ENCODE measurements around the gene SPART.
"Not testable (repeated sequence)": the region's sequence is repeated elsewhere in the genome, so short reads cannot be mapped to it uniquely, and the experiment has no call there.

SPART gene

DNA sequence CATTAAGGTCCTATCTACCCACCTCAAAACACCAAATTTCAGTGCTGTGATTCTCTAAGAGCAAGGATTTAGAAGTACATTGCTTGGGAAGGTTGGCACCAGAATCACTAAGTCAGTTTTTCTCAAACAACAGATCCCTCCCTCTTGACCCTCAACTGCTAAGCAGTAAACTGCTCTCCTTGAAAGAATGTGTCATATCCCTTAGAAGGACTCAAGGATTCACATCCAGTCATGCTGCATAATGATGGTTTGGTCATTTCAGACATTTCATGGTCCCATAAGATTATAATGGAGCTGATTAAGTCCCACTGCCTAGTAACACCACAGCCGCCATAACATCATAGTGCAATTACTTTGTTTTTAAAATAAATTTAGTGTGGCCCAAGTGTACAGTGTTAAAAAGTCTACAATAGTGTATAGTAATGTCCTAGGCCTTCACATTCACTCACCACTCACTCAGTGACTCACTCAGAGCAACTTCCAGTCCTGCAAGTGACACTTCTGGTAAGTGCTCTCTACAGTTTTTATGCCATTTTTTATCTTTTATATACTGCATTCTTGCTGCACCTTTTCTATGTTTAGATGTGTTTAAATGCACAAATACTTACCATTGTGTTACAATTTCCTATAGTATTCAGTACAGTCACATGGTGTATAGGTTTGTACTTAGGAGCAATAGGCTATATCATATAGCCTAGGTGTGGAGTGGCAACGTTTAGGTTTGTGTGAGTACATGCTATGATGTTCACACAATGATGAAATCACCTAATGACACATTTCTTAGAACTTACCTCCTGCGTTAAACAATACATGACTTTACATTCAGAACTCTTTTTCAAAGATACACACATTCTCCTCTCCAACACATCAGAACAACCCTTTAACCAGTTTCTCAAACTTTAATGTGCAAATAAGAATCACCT lies 32.9 kb downstream of the SPART start:
- no peak for DNase-seq

DNA sequence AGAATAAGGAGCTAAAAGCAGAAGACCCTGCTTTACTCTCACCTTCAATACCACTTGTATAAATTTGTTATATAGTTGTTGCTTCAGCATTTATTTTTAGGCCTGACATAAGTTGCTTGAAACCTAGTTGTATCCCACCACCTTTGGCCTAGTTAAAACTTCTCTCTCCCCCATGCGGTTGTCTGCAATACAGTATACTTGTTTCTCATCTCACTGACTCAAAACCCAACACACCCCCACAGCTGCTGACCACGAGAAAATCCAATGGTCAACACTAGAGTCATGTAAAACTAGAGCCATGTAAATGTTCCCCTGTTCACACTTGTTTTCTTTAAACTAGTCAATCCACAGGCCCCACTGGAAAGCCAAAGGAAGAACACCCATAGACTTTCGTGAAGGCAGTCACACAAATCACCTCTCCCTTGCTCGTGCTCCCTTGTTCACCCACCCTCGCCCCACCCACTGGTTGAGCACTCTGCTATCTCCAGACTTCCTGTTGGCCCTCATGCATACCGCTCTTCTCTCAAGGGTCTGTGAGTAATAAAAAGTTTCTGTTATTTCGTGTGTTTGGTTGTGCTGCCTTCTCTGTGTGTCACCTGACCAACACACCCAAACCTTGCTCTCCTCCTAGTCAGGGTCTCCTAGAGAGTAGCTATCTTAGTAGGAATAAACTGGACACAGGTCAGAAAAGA lies 35.6 kb downstream of the SPART start:
- DNase-seq: no peak

DNA sequence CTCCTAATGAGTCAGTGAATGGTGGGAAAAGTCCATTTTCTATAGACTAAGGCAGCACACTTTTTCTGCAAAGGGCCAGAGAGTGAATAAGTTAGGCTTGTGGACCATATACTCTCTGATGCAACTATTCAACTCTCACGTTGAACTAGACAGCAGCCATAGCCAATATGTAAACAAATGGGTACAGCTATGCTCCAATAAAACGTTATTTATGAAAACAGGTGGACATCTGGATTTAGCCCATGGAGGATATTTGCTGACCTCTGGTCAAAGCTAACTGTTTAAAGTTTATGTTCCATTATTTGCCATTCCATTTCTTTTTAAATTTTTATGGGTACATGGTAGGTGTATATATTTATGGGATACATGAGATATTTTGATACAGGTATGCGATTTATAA lies 43.9 kb downstream of the SPART start:
- DNase-seq: no peak

DNA sequence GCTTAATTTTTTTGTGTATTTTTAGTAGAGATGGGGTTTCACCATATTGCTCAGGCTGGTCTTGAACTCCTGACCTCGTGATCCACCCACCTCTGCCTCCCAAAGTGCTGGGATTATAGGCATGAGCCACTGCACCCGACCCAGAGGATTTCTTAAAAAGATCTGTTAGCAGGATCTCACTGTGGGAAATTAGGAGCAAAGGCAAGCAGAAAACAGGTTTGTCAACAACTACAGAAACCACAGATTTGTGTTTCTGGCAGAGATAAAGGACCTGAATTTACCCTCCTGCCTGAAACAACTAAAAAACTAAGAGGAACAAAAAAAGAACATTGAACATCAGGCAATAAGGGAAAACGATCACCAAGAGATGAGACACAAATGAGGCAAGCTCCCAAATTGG lies 46.7 kb downstream of the SPART start:
- not testable (repeated sequence) for DNase-seq

DNA sequence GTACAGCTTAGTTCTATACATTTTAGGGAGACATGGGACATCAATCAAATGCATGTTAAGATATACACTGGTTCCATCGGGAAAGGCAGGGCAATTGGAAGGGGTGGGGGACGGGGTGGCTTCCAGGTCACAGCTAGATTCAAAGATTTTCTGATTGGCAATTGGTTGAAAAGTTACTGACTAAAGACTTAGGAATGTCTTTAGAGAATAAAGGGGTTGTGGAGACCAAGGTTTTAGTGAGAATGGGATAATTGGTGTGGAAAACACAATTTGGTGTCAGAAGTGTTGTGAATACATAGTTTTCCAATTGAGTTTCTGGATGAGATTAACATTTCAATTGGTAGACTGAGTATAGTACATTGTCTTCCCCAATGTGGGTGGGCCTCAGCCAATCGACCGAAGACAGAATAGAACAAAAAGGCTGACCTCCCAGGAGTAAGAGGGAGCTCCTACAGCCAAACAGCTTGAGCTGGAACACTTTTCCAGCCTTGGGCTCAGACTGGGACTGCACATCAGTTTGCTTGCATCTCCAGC lies 47.6 kb downstream of the SPART start:
- no peak for DNase-seq

DNA sequence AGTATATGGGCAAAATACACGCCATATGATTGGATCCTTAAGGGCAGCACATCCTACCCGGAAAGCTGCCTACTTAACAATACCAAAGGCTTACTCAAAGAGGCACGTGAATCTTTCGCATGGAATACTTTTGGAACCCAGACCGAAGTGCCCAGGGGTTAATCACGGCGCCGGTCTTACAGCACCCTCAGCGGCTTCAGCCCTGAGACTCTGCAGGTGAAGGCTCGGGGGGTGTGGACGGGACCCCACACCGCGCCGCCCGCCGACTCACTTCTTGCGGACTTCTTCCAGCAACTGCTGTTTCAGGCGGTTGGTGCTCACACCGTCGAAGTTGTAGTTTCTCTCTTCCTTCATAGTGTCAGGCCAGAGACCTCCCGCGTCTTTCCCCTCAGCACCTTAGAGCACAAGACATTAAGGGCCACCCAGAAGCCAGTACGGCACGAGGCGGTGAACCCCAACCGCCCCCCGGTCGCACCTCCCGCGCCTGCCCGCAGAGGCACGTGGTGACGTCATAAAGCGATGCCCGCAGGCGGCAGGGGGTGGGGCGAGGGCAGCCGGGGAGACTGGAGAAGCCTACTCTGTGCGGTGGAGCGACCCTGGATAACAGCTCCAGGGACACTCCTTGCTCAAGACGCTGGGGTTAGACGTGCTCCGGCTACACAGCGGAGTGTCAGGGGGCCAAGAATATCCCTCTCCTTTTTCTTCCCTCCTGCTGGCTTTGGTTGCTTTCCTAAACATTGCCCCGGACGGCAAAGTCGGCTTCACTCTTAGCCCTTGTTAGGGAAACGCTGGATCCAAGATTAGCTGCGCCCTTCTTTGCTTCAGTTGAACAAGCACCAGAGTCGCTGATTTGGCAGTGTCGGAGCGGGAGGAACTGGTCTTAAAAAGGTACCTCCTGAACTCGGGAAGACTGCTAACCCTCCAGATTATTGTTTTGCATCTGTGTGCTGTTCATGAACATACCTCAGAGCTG lies 48.5 kb downstream of the SPART start, which contains the start of gene CCDC169:
TSS of gene CCDC169 (minus strand) at position 449 of the 973 bp plus-strand sequence. CDS start at position 354, 95 bp downstream.
- DNase-seq: no peak

DNA sequence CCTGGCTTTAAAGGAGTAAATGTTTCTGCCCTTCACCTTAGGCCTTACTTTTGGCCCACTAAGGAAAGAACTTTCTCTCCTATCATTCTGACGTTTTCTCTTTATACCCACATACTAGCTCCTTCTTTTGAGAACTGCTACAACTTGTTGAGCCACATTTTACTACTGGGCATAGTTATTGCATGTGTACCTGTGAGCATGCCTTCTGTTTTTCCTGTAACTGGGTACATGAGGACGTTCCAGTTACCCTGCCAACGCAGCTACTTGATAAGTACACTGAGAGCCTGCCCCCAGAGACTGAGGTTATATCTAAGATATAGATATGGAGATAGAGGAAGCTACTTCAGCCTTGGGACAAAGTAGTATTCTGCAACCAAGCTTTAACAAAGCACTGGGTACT lies 52.1 kb downstream of the SPART start:
- DNase-seq: no peak

DNA sequence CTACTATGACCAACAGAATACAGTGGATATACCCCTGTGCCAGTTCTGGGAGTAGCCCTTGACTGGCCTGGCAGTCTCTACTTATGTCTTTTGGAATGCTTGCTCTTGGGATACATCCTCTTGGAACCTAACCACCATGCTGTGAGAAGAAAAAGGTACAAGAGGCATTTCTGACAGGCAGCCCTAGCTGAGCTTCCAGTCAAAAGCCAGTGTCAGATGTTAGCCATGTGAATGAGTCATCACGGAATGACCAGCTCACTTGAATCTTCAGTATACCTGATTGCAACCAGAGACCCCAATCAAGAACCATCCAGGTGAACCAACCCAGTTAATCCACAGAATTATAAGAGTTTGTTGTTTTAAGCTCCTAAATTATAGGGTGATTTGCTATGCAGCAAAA lies 52.7 kb downstream of the SPART start:
- no peak for DNase-seq

DNA sequence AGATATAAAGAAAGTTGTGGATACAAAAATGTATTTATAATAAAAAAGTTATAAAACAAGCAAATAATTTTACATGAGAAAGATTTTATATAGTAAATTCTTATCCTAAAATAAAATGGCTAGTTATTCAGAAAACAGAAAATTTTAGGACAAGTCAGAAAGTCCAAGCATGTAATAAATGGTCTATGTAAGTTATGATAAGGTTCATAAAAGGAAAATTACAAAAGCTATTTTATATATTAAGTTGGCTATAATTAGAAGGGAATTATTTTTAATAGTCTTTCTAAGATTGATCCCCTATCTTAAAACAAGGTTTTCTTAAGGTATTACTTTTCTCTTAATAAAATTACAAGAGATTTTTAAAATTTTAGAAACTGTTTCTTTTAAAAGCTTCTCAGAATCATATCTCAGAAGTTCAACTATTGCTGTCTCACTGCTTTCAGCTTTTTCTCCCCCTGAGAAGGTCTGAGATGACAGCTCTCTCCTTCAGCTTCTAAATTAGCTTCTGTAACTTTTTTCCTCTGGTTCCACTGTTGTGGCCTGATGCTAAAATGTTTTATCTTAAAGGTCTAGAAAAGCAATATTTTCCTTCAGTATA lies 57.3 kb downstream of the SPART start:
- no peak for DNase-seq

DNA sequence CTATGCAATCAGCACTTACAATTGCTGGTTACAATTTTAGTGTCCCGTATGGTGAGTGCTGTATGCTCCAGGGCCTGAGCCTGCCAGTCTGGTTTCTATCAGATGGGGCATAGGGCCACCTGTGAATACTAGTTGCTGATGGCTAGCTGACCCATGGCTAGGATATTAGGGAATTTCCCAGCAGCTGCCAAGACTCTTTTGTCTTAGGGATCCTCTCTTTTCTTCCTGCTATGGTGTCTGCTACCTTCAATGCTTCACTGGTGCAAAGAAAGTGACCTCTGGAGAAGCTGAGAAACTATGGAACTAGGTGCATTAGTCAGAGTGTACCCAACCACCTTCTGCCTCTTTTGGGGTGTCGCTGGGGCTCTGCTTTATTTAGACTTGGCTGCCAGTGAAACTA lies 60.2 kb downstream of the SPART start:
- DNase-seq: no peak

DNA sequence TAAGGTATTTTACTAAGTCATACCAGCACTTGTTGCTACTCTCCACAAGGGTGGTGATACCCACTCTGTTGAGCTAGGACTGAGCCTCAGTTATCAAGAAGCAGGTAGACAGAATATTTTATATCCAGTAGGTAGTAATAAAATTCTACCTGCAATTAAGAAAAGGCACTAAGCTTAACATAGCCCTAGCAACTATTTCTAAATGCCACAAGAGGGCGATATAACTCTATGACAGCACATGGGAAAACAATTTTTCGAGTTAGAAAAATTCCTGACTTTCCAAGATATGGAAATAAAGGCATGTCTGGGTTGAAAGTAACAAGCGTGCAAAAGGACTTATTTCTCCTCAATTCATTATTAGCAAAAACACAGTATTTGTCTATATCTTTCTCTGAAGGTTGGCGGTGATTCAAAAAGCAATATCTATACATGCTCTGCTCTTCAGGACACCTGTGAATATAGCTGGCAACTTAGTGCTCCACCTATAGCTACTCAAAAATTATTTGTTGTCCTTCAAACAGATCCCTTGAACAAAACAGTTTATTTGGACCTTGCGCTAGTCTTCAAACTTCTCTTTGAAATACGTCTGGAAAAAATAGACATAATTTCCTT lies 63.3 kb downstream of the SPART start:
- DNase-seq: no peak

DNA sequence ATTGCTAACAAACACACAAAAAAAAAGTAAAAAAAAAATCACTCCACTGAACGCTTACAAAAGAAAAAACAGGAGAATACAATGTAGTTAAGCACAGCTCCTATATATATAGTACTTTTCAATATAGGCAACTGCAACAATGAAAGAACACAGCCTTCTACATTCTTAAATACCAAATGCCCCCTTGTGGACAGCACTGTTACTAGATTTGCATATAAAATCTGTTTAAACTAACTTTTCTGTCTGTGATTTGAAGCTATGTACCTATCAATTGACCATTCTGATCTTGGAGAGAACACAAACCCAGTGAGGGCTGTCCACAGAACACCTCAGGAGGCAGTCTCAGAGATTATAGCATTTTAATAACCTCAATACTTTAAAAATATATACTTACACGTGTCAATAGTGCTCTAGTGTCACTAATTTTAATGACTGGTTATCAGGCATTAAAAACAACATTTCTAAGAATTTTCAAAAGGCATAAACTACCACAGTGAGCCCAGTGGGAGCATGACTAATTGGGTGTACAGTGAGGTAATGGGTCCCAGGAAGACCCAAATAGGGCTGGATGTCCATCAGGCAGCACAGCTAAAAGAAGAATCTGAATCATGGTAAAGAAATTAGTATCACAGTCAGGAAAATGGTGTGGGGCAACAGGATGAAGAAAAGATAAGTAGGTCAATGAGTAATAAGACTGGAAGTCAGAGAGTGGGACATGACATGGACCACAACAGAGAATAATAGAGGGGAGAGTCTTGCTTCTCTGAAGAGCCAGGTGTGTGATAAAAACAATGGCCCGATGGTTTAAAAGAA lies 70.8 kb downstream of the SPART start:
- DNase-seq: no peak

DNA sequence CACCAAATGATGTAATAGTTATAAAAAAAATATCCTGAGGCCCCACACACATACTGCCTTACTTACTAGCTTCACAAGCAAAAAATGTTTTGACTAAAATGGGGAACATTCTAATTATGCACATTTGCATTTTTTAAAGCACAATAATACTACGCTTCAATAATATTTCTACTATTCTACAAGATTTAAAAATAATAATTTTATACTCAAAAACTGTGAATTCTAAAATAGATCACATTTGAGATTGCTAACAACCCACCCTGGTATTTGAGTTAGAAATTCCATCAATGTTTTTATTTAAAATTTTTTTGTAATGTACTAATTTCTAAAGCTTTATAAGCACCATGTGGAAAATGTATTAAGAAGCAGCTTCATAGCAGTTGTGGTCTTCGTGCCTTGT lies 72.8 kb downstream of the SPART start:
- DNase-seq: no peak

DNA sequence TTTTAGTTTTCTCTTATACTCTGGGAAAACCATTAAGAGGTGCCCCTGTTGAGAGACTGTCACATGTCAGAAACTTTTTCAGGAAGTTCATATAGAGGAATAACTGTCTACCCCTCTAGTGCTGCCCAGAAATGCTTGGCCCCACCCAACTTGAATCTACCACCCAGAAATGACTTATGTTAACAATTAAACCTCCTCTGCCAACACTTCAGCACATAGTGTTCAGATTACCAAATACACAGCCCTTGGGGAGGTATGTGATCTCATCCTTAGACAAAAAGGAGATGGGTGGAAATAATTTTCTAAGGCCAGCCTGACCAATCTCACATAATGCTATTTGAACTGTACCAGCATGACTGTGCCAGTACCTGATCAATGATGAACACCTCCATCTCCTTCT lies 84.2 kb downstream of the SPART start:
- no peak for DNase-seq

DNA sequence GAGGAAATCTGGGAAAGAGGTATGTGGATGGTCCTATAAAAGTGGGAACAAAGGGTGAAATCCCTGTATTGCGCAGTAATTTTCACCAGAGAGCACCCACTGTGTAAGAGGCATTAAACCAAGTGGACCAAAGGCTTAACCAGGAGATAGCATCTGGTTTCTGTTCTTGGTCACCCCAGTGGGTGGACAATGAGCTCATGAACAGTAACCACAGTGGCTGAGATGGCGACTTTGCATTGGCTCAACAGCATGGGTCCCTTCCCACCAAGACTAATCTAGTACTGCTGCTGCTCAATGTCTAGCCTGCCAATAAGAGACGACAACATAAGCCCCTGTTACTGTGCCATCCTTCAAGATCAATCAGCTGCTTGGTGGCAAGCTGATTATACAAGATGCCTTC lies 85.2 kb downstream of the SPART start:
- no peak for DNase-seq

DNA sequence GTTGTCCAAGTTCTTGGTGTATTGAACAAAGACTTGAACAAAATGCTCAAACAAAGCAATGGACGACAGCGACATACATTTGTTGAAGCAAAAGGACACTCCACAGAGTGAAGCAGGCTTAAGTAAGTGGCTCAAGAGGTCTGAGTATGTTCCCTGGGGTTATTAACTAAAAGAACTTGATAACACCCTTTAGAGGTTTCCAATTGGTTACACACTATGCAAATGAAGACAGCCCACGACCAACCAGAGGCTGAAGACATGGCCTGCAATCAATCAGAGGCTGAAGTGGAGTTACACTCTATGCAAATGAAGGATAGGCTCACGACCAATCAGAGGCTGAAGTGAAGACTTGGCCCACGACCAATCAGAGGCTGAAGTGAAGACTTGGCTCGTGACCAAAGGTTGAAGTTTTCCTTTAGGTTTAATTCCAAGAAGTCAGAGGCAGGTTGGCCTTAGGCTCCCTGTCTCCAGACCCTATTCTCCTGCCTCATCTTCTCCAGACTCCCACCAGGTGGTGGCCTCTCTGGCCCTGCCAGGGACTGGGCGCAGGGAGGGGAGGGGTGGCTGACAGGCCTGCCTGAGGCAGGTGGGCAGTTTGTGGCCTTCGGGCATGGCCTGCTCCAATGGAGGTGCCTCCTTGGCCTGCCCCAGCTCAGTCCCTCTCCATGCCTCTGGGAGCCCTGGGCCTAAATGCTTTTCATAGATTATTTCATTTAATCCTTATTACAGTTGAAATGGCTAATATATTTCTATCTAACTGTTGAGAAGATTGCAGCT lies 86.6 kb downstream of the SPART start:
- no peak for DNase-seq

DNA sequence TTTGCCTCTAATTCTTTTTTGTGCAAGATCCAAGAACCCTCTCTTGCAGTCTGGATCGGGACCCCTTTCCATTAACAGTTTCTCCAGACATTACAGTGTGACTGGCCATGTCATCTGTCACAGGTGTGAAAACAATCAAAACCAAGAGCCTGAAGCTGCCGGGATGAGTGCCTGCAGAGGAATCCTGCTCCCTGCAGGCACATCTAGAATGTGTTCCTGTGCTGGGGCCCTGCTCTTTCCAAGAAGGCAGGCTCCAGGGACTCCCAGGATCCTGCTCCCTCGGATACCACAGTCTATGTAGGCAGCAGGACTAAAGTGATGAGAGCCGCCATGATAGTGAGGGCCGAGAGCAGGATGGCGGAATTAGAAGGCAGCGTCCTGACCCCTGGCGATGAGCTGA lies 87.4 kb downstream of the SPART start:
- DNase-seq: no peak

All from cortex of kidney (tissue), 1 donor.